ENCODE measurements around the gene TMEM61. TPM values are rescaled to one million over a fixed set of nuclear protein-coding genes. Genes with fewer than 3 reads are reported as not detected.

The TMEM61 gene
- total and polyA plus RNA-seq, 2 donors (not counting 1 experiment from before 2014, with no cell fraction given): not detected

GRCh38 chr1:55010194-55010886 is 29.9 kb downstream of the TMEM61 start:
- TF ChIP-seq CTCF (IDR thresholded peaks at IDR 0.05): no peak
- no peak for TF ChIP-seq EZH2 (IDR thresholded peaks at IDR 0.05; ENCODE audit: borderline replicate concordance, insufficient read depth, low read depth, low read length, poor library complexity, severe bottlenecking)
- Mint-ChIP-seq H3K4me1 (no peaks in the 10 kb centered on the region), H3K9me3 (ENCODE audit: insufficient read depth) (no peaks in the 10 kb centered on the region), H3K4me3 (no peak overlapping the region), H3K27ac (no peak overlapping the region), H3K27me3 (peaks cover 24% of the 10 kb centered on the region)
- no peak for ATAC-seq (ENCODE audit: low read depth)
- Histone ChIP-seq H3K27ac (ENCODE audit: low read length in 2 of 2) (no peak overlapping the region), H4K20me1 (ENCODE audit: control insufficient read depth, insufficient read depth, low read length, poor library complexity, severe bottlenecking) (no peaks in the 10 kb centered on the region), H3K4me2 (replicated peaks; ENCODE audit: low read depth, low read length, poor library complexity, severe bottlenecking) (no peak overlapping the region), H3K4me3 (ENCODE audit: control extremely low read depth in 1 of 5, extremely low read depth in 1 of 5, insufficient read depth in 1 of 5, low read depth in 2 of 5, low read length in 4 of 5) (no peak overlapping the region), H2AFZ (ENCODE audit: insufficient read depth, low read depth, low read length, poor library complexity, severe bottlenecking) (no peak overlapping the region), H3K36me3 (replicated peaks in 1 of 2; ENCODE audit: control extremely low read depth in 1 of 2, control insufficient read depth in 1 of 2, extremely low read depth in 1 of 2, insufficient read depth in 2 of 2, low read length in 1 of 2) (no peaks in the 10 kb centered on the region), H3K4me1 (ENCODE audit: control insufficient read depth in 2 of 2, insufficient read depth in 2 of 2, low read length in 2 of 2) (no peaks in the 10 kb centered on the region), H3K79me2 (ENCODE audit: control insufficient read depth, insufficient read depth, low read length) (no peaks in the 10 kb centered on the region), H3K27me3 (replicated peaks in 1 of 4; ENCODE audit: control extremely low read depth in 1 of 4, control insufficient read depth in 3 of 4, insufficient read depth in 4 of 4, low read length in 3 of 4) (no peaks in the 10 kb centered on the region), H3K9ac (ENCODE audit: low read length) (no peak overlapping the region), H3K9me3 (ENCODE audit: control extremely low read depth in 1 of 3, control insufficient read depth in 2 of 3, insufficient read depth in 1 of 3, low read length in 2 of 3) (peaks cover 0 to 11% (median 0%) of the 10 kb centered on the region in 3 donors)
- WGBS (ENCODE audit: insufficient coverage): 87% methylated on average over 6 of the region's 9 CpGs
- ChIA-PET CTCF (no interaction called here), POLR2A (no interaction called here)
- DNase-seq: no peak
- intact Hi-C loops (cut with micrococcal nuclease): no loop called here

- H3K27ac Mint-ChIP-seq: no peak overlapping the region
- ATAC-seq (ENCODE audit: low read depth): no peak
- intact Hi-C loops (cut with micrococcal nuclease): no loop called here
- Histone ChIP-seq H3K27me3 (replicated peaks in 1 of 4; ENCODE audit: control extremely low read depth in 1 of 4, control insufficient read depth in 3 of 4, insufficient read depth in 4 of 4, low read length in 3 of 4) (no peaks in the 10 kb centered on the region), H3K9ac (ENCODE audit: low read length) (no peak overlapping the region), H3K4me3 (ENCODE audit: control extremely low read depth in 1 of 5, extremely low read depth in 1 of 5, insufficient read depth in 1 of 5, low read depth in 2 of 5, low read length in 4 of 5) (no peak overlapping the region), H3K79me2 (ENCODE audit: control insufficient read depth, insufficient read depth, low read length) (no peaks in the 10 kb centered on the region), H2AFZ (ENCODE audit: insufficient read depth, low read depth, low read length, poor library complexity, severe bottlenecking) (no peak overlapping the region), H4K20me1 (ENCODE audit: control insufficient read depth, insufficient read depth, low read length, poor library complexity, severe bottlenecking) (no peaks in the 10 kb centered on the region), H3K27ac (ENCODE audit: low read length in 2 of 2) (no peak overlapping the region), H3K36me3 (replicated peaks in 1 of 2; ENCODE audit: control extremely low read depth in 1 of 2, control insufficient read depth in 1 of 2, extremely low read depth in 1 of 2, insufficient read depth in 2 of 2, low read length in 1 of 2) (no peaks in the 10 kb centered on the region), H3K4me1 (ENCODE audit: control insufficient read depth in 2 of 2, insufficient read depth in 2 of 2, low read length in 2 of 2) (no peaks in the 10 kb centered on the region), H3K9me3 (ENCODE audit: control extremely low read depth in 1 of 3, control insufficient read depth in 2 of 3, insufficient read depth in 1 of 3, low read length in 2 of 3) (peaks cover 0 to 11% (median 0%) of the 10 kb centered on the region in 3 donors), H3K4me2 (replicated peaks; ENCODE audit: low read depth, low read length, poor library complexity, severe bottlenecking) (no peak overlapping the region)
- H3K4me1 Mint-ChIP-seq: no peaks in the 10 kb centered on the region
- ChIA-PET POLR2A (no interaction called here), CTCF (no interaction called here)
- H3K9me3 Mint-ChIP-seq (ENCODE audit: insufficient read depth): no peaks in the 10 kb centered on the region
- TF ChIP-seq EZH2 (IDR thresholded peaks at IDR 0.05; ENCODE audit: borderline replicate concordance, insufficient read depth, low read depth, low read length, poor library complexity, severe bottlenecking) (no peak), CTCF (IDR thresholded peaks at IDR 0.05) (no peak)
- H3K4me3 Mint-ChIP-seq: no peak overlapping the region
- H3K27me3 Mint-ChIP-seq: peaks cover 24% of the 10 kb centered on the region
- no CpG with 5 or more reads among the region's 7 CpGs for WGBS (ENCODE audit: insufficient coverage)
- no peak for DNase-seq
Observed at GRCh38 chr1:55010887-55011217, 30.4 kb downstream of the TMEM61 start.
